GM12874 (cell line): ENCODE measurements around the gene YWHAH.

Source experiments
- CTCF ChIP-seq: IDR thresholded peaks from 2 replicates; pipeline ENCODE4 v1.5.1; 2011; ENCODE audit warnings: low read depth, mild to moderate bottlenecking, control low read depth, low read length, moderate library complexity; ENCODE audit not compliant: insufficient read depth

The YWHAH gene

DNA sequence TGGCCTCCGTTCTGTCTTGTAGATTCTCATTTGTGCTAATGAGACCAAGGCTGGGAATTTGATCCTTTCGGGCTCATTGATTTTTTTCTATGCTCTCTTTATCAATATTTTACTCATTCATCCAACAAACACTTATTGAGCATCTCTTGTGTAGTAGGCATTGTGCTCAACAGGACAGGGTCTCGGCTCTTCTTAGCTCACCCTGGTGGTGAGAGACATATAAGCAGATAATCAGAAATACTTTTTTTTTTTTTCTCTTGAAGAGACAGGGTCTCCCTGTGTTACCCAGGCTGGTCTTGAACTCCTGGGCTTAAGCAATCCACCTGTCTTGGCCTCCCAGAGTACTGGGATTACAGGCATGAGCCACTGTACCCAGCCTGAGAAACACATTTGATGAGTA is 50.7 kb downstream of the YWHAH start:
- 0 out of 2 replicates have a peak, but pooled peaks have one; percentile 20 for TF ChIP-seq CTCF

- TF ChIP-seq CTCF: no peak
These were observed 51.5 kb downstream of the YWHAH start for GRCh38 chr22:31995807-31996206.

GRCh38 chr22:31998784-31999385 is 54.5 kb downstream of the YWHAH start:
- TF ChIP-seq CTCF: no peak

- TF ChIP-seq CTCF: no peak
These were observed 55.8 kb downstream of the YWHAH start for GRCh38 chr22:32000181-32000580.

- no peak for TF ChIP-seq CTCF
These were observed 61.1 kb downstream of the YWHAH start for GRCh38 chr22:32005453-32005852.
